Body of pancreas (tissue), 4 donors: ENCODE results near the gene CES3. TPM values are rescaled to one million over a fixed set of nuclear protein-coding genes. Genes with fewer than 3 reads are reported as not detected.
"Not testable (repeated sequence)": the region's sequence is repeated elsewhere in the genome, so short reads cannot be mapped to it uniquely, and the experiment has no call there.

ENCODE experiments used
- ATAC-seq: fragments of 150-250 bp; one replicate; pipeline ENCODE4 v1.9.1; 2016
- DNase-seq, 4 donors: peaks; one replicate each; pipeline ENCODE4 v3.0.0-alpha.2; 2019
- H3K27ac ChIP-seq, 4 donors: fragments of 200-600 bp; sonication (generic); 1 replicate in 3 of 4; 2 replicates in 1 of 4; pipeline versions ENCODE4 v1.5.1 to v1.6.1; 2016 to 2019; ENCODE audit warnings: mild to moderate bottlenecking in 1 of 4, mixed read lengths in 1 of 4, moderate library complexity in 1 of 4
- H3K27me3 ChIP-seq, 2 donors: fragments of 200-600 bp; sonication (generic); one replicate each; pipeline ENCODE4 v1.6.0; 2016; ENCODE audit warnings: mild to moderate bottlenecking in 1 of 2
- H3K36me3 ChIP-seq, 2 donors: fragments of 200-600 bp; sonication (generic); replicated peaks in 1 of 2; 2 replicates each; pipeline ENCODE4 v1.5.1; 2016; ENCODE audit warnings: low read depth in 2 of 2; ENCODE audit not compliant: insufficient read depth in 1 of 2
- H3K4me1 ChIP-seq: fragments of 200-600 bp; sonication (generic); one replicate; pipeline ENCODE4 v1.6.0; 2016
- H3K4me3 ChIP-seq, 2 donors: fragments of 200-600 bp; sonication (generic); 1 replicate in 1 of 2; 2 replicates in 1 of 2; pipeline ENCODE4 v1.5.1; 2016 to 2019
- H3K9me3 ChIP-seq, 3 donors: fragments of 200-600 bp; sonication (generic); 1 replicate in 2 of 3; 2 replicates in 1 of 3; pipeline ENCODE4 v1.5.1; 2016
- CTCF ChIP-seq, 7 experiments: fragments of 450-650 bp in 4 of 7; fragments of 200-600 bp in 3 of 7; sonication (generic) in 3 of 7; IDR thresholded peaks; one replicate each; pipeline ENCODE4 v1.5.1; 2016 to 2019; ENCODE audit warnings: antibody characterized with exemption in 7 of 7
- POLR2A ChIP-seq, 3 donors: fragments of 450-650 bp; IDR thresholded peaks; one replicate each; pipeline ENCODE4 v1.6.1; 2016; ENCODE audit warnings: antibody characterized with exemption in 3 of 3, mild to moderate bottlenecking in 2 of 3
- WGBS, 2 donors: methylation state at CpG; one replicate each; pipeline ENCODE4 v1.1.5; 2017; 5-methylcytosine and 5-hydroxymethylcytosine counted together
- intact Hi-C: fragments of 100-400 bp; cut with DNase I; formaldehyde crosslinking; loops from one replicate; pipeline ENCODE4 v1.15.1; 2023
- total RNA-seq, 2 donors: library from RNA; depleted of rRNA; stranded (reverse); fragments of >200 nt; gene quantifications; one replicate each; pipeline ENCODE4 v1.1.0, GENCODE V29; 2016

The CES3 gene
- total RNA-seq, 2 donors from 2014 or later, result 5.2 to 5.6 TPM

- intact Hi-C loops, result no loop called here
- ATAC-seq (no peak), DNase-seq (no peak)
- WGBS, 2 donors, result 84 to 92% methylated on average over 7 to 15 of the region's 15 CpGs
- Histone ChIP-seq H3K4me1 (peaks cover 6% of the 10 kb centered on the region), H3K9me3 (no peaks in the 10 kb centered on the region), H3K36me3 (peaks cover 10 to 14% of the 10 kb centered on the region in 2 donors), H3K4me3 (no peak overlapping the region), H3K27me3 (peaks cover 0 to 1% of the 10 kb centered on the region in 2 donors), H3K27ac (no peak overlapping the region)
- TF ChIP-seq POLR2A (IDR thresholded peaks at IDR 0.05) (no peak), CTCF (IDR thresholded peaks at IDR 0.05) (no peak)
Measured at GRCh38 chr16:66943426-66944053, 17.5 kb upstream of the CES3 start.

- Histone ChIP-seq H3K27me3 (peaks cover 0 to 7% of the 10 kb centered on the region in 2 donors), H3K27ac (no peak overlapping the region), H3K4me3 (no peak overlapping the region), H3K36me3 (peaks cover 10 to 14% of the 10 kb centered on the region in 2 donors), H3K9me3 (no peaks in the 10 kb centered on the region), H3K4me1 (peaks cover 10% of the 10 kb centered on the region)
- ATAC-seq (no peak), DNase-seq (no peak)
- TF ChIP-seq POLR2A (IDR thresholded peaks at IDR 0.05), result no peak
- no peak for TF ChIP-seq CTCF (IDR thresholded peaks at IDR 0.05)
- 90 to 93% methylated on average over 5 of the region's 5 CpGs for WGBS, 2 donors
- intact Hi-C loops, result no loop called here
Measured at GRCh38 chr16:66944054-66944441, 17.0 kb upstream of the CES3 start.

GRCh38 chr16:66944971-66945370 is 16.1 kb upstream of the CES3 start:
- H3K27ac ChIP-seq, DNase-seq, ATAC-seq, intact Hi-C loops, H3K27me3 ChIP-seq, H3K9me3 ChIP-seq, H3K4me3 ChIP-seq: not testable (repeated sequence)
- Histone ChIP-seq H3K4me1 (peaks cover 10% of the 10 kb centered on the region), H3K36me3 (peaks cover 10 to 14% of the 10 kb centered on the region in 2 donors)
- 77 to 78% methylated on average over 9 of the region's 9 CpGs for whole genome bisulfite sequencing, 2 donors

- no peak for DNase-seq
- Histone ChIP-seq H3K4me3 (no peak overlapping the region), H3K4me1 (peaks cover 10% of the 10 kb centered on the region), H3K36me3 (peaks cover 10 to 14% of the 10 kb centered on the region in 2 donors), H3K9me3 (no peaks in the 10 kb centered on the region), H3K27ac (no peak overlapping the region), H3K27me3 (peaks cover 0 to 9% of the 10 kb centered on the region in 2 donors)
- no peak for TF ChIP-seq POLR2A (IDR thresholded peaks at IDR 0.05)
- TF ChIP-seq CTCF (IDR thresholded peaks at IDR 0.05), result no peak
- 64 to 77% methylated on average over 4 of the region's 4 CpGs for WGBS, 2 donors
- ATAC-seq, result no peak
- intact Hi-C loops, result no loop called here
Measured at GRCh38 chr16:66945939-66946338, 15.1 kb upstream of the CES3 start.

- no peak for DNase-seq
- H3K36me3 ChIP-seq, result peaks cover 7 to 9% of the 10 kb centered on the region in 2 donors
- H3K27me3 ChIP-seq, result peaks cover 0 to 9% of the 10 kb centered on the region in 2 donors
- ATAC-seq, result no peak
- H3K4me1 ChIP-seq, result peaks cover 10% of the 10 kb centered on the region
- H3K4me3 ChIP-seq, result no peak overlapping the region
- 68 to 72% methylated on average over 7 of the region's 7 CpGs for WGBS, 2 donors
- intact Hi-C loops, result no loop called here
- TF ChIP-seq CTCF (IDR thresholded peaks at IDR 0.05), result no peak
- no peak for TF ChIP-seq POLR2A (IDR thresholded peaks at IDR 0.05)
- H3K27ac ChIP-seq, result no peak overlapping the region
- no peaks in the 10 kb centered on the region for H3K9me3 ChIP-seq
Measured at GRCh38 chr16:66946541-66946940, 14.5 kb upstream of the CES3 start.
